NCI-H1694 treated with DMSO at 0.1 percent for 48 hours (cell line): ENCODE measurements around the gene SLC52A1.

ENCODE experiments used
- DNase-seq: peaks from one replicate; lab custom pipeline; 2025; lab: John Stamatoyannopoulos, UW

SLC52A1 gene

GRCh38 chr17:4987767-4988567 is 47.3 kb downstream of the SLC52A1 start:
- no peak for DNase-seq

DNA sequence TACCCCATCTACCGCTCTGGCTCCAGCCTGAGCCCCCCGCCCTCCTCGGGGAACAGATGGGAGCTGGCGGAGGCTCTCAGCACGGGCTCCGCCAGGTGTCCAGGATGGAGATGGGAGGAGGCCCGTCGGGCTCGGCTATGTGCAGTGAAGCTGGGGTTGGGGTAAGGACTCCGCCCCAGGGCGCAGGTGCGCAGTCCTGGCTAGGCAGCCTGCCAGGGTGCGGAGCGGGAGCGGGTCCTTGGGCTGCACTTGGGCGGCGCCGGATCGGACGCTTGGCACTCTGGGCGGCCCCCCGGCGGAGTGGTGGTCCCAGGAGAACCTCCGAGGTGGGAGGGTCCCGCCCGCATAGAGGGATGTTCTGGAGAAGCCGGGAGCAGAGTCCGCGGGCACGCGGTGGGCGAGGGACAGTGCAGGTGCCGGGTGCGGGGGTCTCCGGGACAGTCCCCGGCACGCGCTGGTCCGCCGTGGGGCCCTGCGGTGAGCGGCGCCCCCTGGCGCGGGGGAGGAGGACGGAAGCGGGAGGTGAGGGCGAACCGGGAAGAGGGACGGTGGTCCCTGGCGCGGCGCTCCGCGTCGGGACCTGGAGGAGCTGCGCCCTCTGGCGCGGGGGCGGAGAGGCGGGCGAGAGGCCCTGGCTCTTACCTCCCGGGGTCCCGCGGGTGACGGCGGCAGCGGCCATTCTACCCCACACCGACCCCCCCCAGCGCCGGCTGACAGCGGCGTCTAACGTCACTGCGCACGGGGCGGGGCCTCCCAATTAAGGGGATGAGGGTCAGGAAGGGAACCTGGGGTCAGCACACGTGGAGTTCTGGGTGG is 48.1 kb downstream of the SLC52A1 start, which contains the start of gene CAMTA2:
Gene CAMTA2 (minus strand): TSS at position 725 of the 816 bp plus-strand sequence. CDS start 1,453 bp downstream, outside the sequence.
- DNase-seq = peak; percentile 66

DNA sequence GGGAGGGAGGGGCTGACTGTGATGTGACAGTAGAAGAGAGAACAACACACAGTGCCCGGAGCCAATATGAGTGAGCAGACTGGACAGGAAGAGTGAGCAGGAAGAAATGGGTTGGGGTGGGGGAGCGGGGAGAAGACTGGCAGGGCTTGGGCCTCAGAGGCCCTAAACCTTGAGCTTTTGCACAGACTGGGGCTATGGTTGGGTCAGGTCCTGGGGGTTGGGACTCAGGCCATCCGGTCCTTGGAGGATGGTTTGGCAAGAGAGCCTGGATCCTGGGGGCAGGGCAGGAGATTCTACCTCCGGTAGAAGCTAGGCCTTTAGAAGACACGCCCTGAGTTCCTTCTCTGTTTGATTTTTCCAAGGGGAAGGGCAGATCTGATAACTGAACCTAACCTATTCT is 48.8 kb downstream of the SLC52A1 start:
- no peak for DNase-seq
